GM23338 (cell line): ENCODE measurements around the gene ODAD4. TPM values are rescaled to one million over a fixed set of nuclear protein-coding genes. Genes with fewer than 3 reads are reported as not detected.

ENCODE experiments used
- ATAC-seq: fragments of 200-7000 bp; cut with Tn5 transposase; 3 replicates; pipeline ENCODE4 v1.9.1; 2020
- DNase-seq: peaks from one replicate; pipeline ENCODE4 v3.0.0-alpha.2; 2015; ENCODE audit warnings: low spot score
- H2AFZ ChIP-seq: fragments of 200-600 bp; sonication (generic); 2 replicates; pipeline ENCODE4 v1.8.0; 2016; ENCODE audit warnings: antibody characterized with exemption, mild to moderate bottlenecking, moderate library complexity
- H3F3A ChIP-seq: fragments of 200-600 bp; sonication (generic); replicated peaks from 2 replicates; pipeline ENCODE4 v1.8.0; 2017; ENCODE audit warnings: antibody characterized with exemption, mixed run types, low read depth
- H3K27ac ChIP-seq: fragments of 200-600 bp; sonication (generic); 2 replicates; pipeline ENCODE4 v1.6.1; 2016; ENCODE audit warnings: low read depth
- H3K27me3 ChIP-seq: fragments of 200-600 bp; sonication (generic); 2 replicates; pipeline ENCODE4 v1.8.0; 2016; ENCODE audit warnings: mild to moderate bottlenecking, mixed run types, moderate library complexity; ENCODE audit not compliant: insufficient read depth
- H3K36me3 ChIP-seq: fragments of 200-600 bp; sonication (generic); 2 replicates; pipeline ENCODE4 v1.8.0; 2016; ENCODE audit warnings: mild to moderate bottlenecking; ENCODE audit not compliant: insufficient read depth
- H3K4me1 ChIP-seq: fragments of 200-600 bp; sonication (generic); 2 replicates; pipeline ENCODE4 v1.8.0; 2016; ENCODE audit warnings: mild to moderate bottlenecking, moderate library complexity; ENCODE audit not compliant: insufficient read depth
- H3K4me2 ChIP-seq: fragments of 200-600 bp; sonication (generic); 2 replicates; pipeline ENCODE4 v1.7.1; 2017; ENCODE audit warnings: mixed run types
- H3K4me3 ChIP-seq: fragments of 200-600 bp; sonication (generic); 2 replicates; pipeline ENCODE4 v1.6.1; 2016; ENCODE audit warnings: mixed run types
- H3K79me2 ChIP-seq: fragments of 200-600 bp; sonication (generic); replicated peaks from 2 replicates; pipeline ENCODE4 v1.8.0; 2017; ENCODE audit warnings: mild to moderate bottlenecking; ENCODE audit not compliant: insufficient read depth
- H3K9me2 ChIP-seq: fragments of 200-600 bp; sonication (generic); 2 replicates; pipeline ENCODE4 v1.8.0; 2017; ENCODE audit not compliant: insufficient read depth
- H4K20me1 ChIP-seq: fragments of 200-600 bp; sonication (generic); replicated peaks from 2 replicates; pipeline ENCODE4 v1.8.0; 2017; ENCODE audit warnings: mild to moderate bottlenecking; ENCODE audit not compliant: insufficient read depth
- H3K27ac Mint-ChIP-seq: 2 replicates; pipeline ENCODE4 v1.8.0; 2020; ENCODE audit warnings: inconsistent platforms, mild to moderate bottlenecking, moderate library complexity, mixed read lengths
- H3K27me3 Mint-ChIP-seq: 3 replicates; pipeline ENCODE4 v1.8.0; 2022; ENCODE audit warnings: low read depth, mild to moderate bottlenecking, moderate library complexity, mixed read lengths, inconsistent platforms; ENCODE audit not compliant: insufficient read depth, poor library complexity
- H3K36me3 Mint-ChIP-seq: 3 replicates; pipeline ENCODE4 v1.8.0; 2021; ENCODE audit warnings: low read depth, mild to moderate bottlenecking, inconsistent platforms, moderate library complexity, mixed read lengths
- H3K4me1 Mint-ChIP-seq: 3 replicates; pipeline ENCODE4 v1.8.0; 2020; ENCODE audit warnings: mild to moderate bottlenecking, inconsistent platforms, mixed read lengths
- H3K4me3 Mint-ChIP-seq: 3 replicates; pipeline ENCODE4 v1.8.0; 2021; ENCODE audit warnings: moderate library complexity, mild to moderate bottlenecking, inconsistent platforms, mixed read lengths
- H3K9me3 Mint-ChIP-seq: 3 replicates; pipeline ENCODE4 v1.8.0; 2020; ENCODE audit warnings: moderate library complexity, mild to moderate bottlenecking, inconsistent platforms, mixed read lengths
- EZH2 ChIP-seq: fragments of 200-600 bp; sonication (generic); IDR thresholded peaks from one replicate; pipeline ENCODE4 v1.8.0; 2017; ENCODE audit warnings: antibody characterized with exemption, mild to moderate bottlenecking, low read depth; ENCODE audit not compliant: unreplicated experiment
- EZH2phosphoT487 ChIP-seq: fragments of 200-600 bp; sonication (generic); IDR thresholded peaks from one replicate; pipeline ENCODE4 v1.8.1; 2018; ENCODE audit warnings: antibody characterized with exemption; ENCODE audit not compliant: unreplicated experiment
- JUNB ChIP-seq: IDR thresholded peaks from one replicate; pipeline ENCODE4 v1.6.1; 2016; ENCODE audit warnings: antibody characterized with exemption; ENCODE audit not compliant: unreplicated experiment
- NANOG ChIP-seq: IDR thresholded peaks from 2 replicates; pipeline ENCODE4 v1.6.1; 2016; ENCODE audit warnings: antibody characterized with exemption, borderline replicate concordance
- POLR2AphosphoS5 ChIP-seq: IDR thresholded peaks from 2 replicates; pipeline ENCODE4 v1.6.1; 2016; ENCODE audit warnings: antibody characterized with exemption, low read depth
- STAT1 ChIP-seq: IDR thresholded peaks from one replicate; pipeline ENCODE4 v1.6.1; 2016; ENCODE audit warnings: antibody characterized with exemption; ENCODE audit not compliant: unreplicated experiment
- ZNF331 ChIP-seq: fragments of 250-450 bp; sonication (Bioruptor Pico); IDR thresholded peaks from 2 replicates; pipeline ENCODE4 v1.5.0; 2020; ENCODE audit warnings: low read depth, mild to moderate bottlenecking, moderate library complexity
- polyA plus RNA-seq: library from polyadenylated mRNA; unstranded; fragments of >200 nt; fragmentation: Nextera tagmentation; extraction: Ambion mirVana; gene quantifications from 2 replicates; pipeline ENCODE4 v1.2.1, GENCODE V29; 2016
- total RNA-seq: library from RNA; depleted of rRNA; stranded (reverse); fragments of >200 nt; shearing (Covaris generic); gene quantifications from 2 replicates; pipeline ENCODE4 v1.2.3, GENCODE V29; 2014
- TF ChIP-seq, protein P1 (sequence below): IDR thresholded peaks from 2 replicates; pipeline ENCODE4 v1.6.1; 2016; ENCODE audit warnings: antibody characterized with exemption
- TF ChIP-seq, protein P2 (sequence below): IDR thresholded peaks from one replicate; pipeline ENCODE4 v1.6.1; 2018; ENCODE audit warnings: antibody characterized with exemption; ENCODE audit not compliant: unreplicated experiment
- TF ChIP-seq, protein P3 (sequence below): fragments of 250-450 bp; sonication (Bioruptor Pico); IDR thresholded peaks from 2 replicates; pipeline ENCODE4 v1.5.0; 2020; ENCODE audit warnings: mild to moderate bottlenecking, moderate library complexity
- TF ChIP-seq, protein P4 (sequence below), 2 experiments: fragments of 200-600 bp in 1 of 2; sonication (generic) in 1 of 2; conservative IDR thresholded peaks; 2 replicates each; pipeline versions ENCODE4 v1.5.1 to v1.6.1; 2016 to 2017; ENCODE audit warnings: antibody characterized with exemption in 2 of 2, low read depth in 2 of 2, mild to moderate bottlenecking in 2 of 2, moderate library complexity in 1 of 2

The ODAD4 gene
- total and polyA plus RNA-seq, 2 experiments from 2014 or later, result 1.7 to 1.8 TPM

DNA sequence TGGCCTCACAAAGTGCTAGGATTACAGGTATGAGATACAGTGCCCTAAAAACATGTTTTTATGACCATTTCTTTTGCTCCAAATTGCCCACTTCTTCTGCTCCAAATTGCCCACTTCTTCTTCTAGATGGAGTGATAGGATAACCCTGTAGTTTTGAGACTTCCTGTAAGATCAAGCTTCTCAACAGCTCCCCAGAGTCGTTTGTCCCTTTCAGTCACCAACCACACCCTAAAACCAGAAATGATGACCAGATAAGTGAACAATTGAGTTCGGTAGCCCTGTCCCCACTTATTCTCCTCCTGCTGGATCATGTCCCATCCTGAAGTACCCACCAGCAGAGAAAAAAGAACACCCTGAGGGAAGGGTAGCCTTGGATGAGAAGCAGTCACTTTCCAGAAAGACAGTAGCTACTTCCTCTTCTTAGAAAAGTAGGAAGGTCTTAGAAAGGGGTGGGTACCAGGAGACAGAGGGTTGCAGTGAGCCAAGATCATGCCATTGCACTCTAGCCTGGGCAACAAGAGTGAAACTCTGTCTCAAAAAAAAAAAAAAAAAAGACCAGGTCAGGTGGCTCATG is 2.5 kb downstream of the ODAD4 start:
- no peak overlapping the region for H3K4me3 Mint-ChIP-seq
- no peaks in the 10 kb centered on the region; the same call in 2 of the 3 replicates for H3K36me3 Mint-ChIP-seq
- Histone ChIP-seq H4K20me1 (no peaks in the 10 kb centered on the region; the same call in 1 of the 2 replicates), H3K4me1 (peaks cover 6% of the 10 kb centered on the region; the same call in 1 of the 2 replicates), H3K27ac (no peak overlapping the region), H3K27me3 (no peaks in the 10 kb centered on the region), H3K9me2 (no peaks in the 10 kb centered on the region), H3K4me2 (no peak overlapping the region), H2AFZ (no peak overlapping the region), H3K79me2 (no peaks in the 10 kb centered on the region; the same call in 1 of the 2 replicates), H3K4me3 (no peak overlapping the region), H3F3A (peaks cover 3% of the 10 kb centered on the region; the same call in 1 of the 2 replicates), H3K36me3 (no peaks in the 10 kb centered on the region)
- DNase-seq, result no peak
- no peak for TF ChIP-seq ZNF331
- TF ChIP-seq EZH2, result no peak
- TF ChIP-seq, protein P1, sequence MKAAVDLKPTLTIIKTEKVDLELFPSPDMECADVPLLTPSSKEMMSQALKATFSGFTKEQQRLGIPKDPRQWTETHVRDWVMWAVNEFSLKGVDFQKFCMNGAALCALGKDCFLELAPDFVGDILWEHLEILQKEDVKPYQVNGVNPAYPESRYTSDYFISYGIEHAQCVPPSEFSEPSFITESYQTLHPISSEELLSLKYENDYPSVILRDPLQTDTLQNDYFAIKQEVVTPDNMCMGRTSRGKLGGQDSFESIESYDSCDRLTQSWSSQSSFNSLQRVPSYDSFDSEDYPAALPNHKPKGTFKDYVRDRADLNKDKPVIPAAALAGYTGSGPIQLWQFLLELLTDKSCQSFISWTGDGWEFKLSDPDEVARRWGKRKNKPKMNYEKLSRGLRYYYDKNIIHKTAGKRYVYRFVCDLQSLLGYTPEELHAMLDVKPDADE, result no peak
- TF ChIP-seq, protein P2, sequence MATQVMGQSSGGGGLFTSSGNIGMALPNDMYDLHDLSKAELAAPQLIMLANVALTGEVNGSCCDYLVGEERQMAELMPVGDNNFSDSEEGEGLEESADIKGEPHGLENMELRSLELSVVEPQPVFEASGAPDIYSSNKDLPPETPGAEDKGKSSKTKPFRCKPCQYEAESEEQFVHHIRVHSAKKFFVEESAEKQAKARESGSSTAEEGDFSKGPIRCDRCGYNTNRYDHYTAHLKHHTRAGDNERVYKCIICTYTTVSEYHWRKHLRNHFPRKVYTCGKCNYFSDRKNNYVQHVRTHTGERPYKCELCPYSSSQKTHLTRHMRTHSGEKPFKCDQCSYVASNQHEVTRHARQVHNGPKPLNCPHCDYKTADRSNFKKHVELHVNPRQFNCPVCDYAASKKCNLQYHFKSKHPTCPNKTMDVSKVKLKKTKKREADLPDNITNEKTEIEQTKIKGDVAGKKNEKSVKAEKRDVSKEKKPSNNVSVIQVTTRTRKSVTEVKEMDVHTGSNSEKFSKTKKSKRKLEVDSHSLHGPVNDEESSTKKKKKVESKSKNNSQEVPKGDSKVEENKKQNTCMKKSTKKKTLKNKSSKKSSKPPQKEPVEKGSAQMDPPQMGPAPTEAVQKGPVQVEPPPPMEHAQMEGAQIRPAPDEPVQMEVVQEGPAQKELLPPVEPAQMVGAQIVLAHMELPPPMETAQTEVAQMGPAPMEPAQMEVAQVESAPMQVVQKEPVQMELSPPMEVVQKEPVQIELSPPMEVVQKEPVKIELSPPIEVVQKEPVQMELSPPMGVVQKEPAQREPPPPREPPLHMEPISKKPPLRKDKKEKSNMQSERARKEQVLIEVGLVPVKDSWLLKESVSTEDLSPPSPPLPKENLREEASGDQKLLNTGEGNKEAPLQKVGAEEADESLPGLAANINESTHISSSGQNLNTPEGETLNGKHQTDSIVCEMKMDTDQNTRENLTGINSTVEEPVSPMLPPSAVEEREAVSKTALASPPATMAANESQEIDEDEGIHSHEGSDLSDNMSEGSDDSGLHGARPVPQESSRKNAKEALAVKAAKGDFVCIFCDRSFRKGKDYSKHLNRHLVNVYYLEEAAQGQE, result no peak
- TF ChIP-seq STAT1, result no peak
- TF ChIP-seq, protein P3, sequence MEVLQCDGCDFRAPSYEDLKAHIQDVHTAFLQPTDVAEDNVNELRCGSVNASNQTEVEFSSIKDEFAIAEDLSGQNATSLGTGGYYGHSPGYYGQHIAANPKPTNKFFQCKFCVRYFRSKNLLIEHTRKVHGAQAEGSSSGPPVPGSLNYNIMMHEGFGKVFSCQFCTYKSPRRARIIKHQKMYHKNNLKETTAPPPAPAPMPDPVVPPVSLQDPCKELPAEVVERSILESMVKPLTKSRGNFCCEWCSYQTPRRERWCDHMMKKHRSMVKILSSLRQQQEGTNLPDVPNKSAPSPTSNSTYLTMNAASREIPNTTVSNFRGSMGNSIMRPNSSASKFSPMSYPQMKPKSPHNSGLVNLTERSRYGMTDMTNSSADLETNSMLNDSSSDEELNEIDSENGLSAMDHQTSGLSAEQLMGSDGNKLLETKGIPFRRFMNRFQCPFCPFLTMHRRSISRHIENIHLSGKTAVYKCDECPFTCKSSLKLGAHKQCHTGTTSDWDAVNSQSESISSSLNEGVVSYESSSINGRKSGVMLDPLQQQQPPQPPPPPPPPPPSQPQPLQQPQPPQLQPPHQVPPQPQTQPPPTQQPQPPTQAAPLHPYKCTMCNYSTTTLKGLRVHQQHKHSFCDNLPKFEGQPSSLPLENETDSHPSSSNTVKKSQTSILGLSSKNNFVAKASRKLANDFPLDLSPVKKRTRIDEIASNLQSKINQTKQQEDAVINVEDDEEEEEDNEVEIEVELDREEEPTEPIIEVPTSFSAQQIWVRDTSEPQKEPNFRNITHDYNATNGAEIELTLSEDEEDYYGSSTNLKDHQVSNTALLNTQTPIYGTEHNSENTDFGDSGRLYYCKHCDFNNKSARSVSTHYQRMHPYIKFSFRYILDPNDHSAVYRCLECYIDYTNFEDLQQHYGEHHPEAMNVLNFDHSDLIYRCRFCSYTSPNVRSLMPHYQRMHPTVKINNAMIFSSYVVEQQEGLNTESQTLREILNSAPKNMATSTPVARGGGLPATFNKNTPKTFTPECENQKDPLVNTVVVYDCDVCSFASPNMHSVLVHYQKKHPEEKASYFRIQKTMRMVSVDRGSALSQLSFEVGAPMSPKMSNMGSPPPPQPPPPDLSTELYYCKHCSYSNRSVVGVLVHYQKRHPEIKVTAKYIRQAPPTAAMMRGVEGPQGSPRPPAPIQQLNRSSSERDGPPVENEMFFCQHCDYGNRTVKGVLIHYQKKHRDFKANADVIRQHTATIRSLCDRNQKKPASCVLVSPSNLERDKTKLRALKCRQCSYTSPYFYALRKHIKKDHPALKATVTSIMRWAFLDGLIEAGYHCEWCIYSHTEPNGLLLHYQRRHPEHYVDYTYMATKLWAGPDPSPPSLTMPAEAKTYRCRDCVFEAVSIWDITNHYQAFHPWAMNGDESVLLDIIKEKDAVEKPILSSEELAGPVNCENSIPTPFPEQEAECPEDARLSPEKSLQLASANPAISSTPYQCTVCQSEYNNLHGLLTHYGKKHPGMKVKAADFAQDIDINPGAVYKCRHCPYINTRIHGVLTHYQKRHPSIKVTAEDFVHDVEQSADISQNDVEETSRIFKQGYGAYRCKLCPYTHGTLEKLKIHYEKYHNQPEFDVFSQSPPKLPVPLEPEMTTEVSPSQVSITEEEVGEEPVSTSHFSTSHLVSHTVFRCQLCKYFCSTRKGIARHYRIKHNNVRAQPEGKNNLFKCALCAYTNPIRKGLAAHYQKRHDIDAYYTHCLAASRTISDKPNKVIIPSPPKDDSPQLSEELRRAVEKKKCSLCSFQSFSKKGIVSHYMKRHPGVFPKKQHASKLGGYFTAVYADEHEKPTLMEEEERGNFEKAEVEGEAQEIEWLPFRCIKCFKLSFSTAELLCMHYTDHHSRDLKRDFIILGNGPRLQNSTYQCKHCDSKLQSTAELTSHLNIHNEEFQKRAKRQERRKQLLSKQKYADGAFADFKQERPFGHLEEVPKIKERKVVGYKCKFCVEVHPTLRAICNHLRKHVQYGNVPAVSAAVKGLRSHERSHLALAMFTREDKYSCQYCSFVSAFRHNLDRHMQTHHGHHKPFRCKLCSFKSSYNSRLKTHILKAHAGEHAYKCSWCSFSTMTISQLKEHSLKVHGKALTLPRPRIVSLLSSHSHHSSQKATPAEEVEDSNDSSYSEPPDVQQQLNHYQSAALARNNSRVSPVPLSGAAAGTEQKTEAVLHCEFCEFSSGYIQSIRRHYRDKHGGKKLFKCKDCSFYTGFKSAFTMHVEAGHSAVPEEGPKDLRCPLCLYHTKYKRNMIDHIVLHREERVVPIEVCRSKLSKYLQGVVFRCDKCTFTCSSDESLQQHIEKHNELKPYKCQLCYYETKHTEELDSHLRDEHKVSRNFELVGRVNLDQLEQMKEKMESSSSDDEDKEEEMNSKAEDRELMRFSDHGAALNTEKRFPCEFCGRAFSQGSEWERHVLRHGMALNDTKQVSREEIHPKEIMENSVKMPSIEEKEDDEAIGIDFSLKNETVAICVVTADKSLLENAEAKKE (CRISPR knock-in tag), result no peak
- no peak for TF ChIP-seq JUNB
- TF ChIP-seq, protein P4, sequence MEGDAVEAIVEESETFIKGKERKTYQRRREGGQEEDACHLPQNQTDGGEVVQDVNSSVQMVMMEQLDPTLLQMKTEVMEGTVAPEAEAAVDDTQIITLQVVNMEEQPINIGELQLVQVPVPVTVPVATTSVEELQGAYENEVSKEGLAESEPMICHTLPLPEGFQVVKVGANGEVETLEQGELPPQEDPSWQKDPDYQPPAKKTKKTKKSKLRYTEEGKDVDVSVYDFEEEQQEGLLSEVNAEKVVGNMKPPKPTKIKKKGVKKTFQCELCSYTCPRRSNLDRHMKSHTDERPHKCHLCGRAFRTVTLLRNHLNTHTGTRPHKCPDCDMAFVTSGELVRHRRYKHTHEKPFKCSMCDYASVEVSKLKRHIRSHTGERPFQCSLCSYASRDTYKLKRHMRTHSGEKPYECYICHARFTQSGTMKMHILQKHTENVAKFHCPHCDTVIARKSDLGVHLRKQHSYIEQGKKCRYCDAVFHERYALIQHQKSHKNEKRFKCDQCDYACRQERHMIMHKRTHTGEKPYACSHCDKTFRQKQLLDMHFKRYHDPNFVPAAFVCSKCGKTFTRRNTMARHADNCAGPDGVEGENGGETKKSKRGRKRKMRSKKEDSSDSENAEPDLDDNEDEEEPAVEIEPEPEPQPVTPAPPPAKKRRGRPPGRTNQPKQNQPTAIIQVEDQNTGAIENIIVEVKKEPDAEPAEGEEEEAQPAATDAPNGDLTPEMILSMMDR (conservative IDR thresholded peaks at IDR 0.05; ENCODE audit: low read depth in 2 of 2), result no peak
- TF ChIP-seq EZH2phosphoT487, result no peak
- no peak for TF ChIP-seq POLR2AphosphoS5
- TF ChIP-seq NANOG, result no peak
- no peaks in the 10 kb centered on the region; the same call in 2 of the 3 replicates for H3K9me3 Mint-ChIP-seq
- H3K4me1 Mint-ChIP-seq, result peaks cover 14% of the 10 kb centered on the region
- no peak overlapping the region for H3K27ac Mint-ChIP-seq
- peaks cover 19% of the 10 kb centered on the region for H3K27me3 Mint-ChIP-seq
- ATAC-seq, result no peak
